T1000 (cell line): ENCODE results near the gene TUBE1.

ENCODE experiments used
- DNase-seq: peaks from one replicate; lab custom pipeline; 2025; ENCODE audit warnings: mixed read lengths; lab: John Stamatoyannopoulos, UW

The TUBE1 gene

GRCh38 chr6:112033791-112034615 lies 53.3 kb downstream of the TUBE1 start:
- DNase-seq: no peak

GRCh38 chr6:112032728-112033127 lies 54.6 kb downstream of the TUBE1 start:
- DNase-seq: no peak

GRCh38 chr6:112031960-112032359 lies 55.3 kb downstream of the TUBE1 start:
- DNase-seq: no peak

- no peak for DNase-seq
Observed at GRCh38 chr6:112030961-112031660, 56.2 kb downstream of the TUBE1 start.

GRCh38 chr6:112030206-112030960 lies 56.9 kb downstream of the TUBE1 start:
- no peak for DNase-seq

- no peak for DNase-seq
Observed at GRCh38 chr6:112029045-112029822, 58.0 kb downstream of the TUBE1 start.

- no peak for DNase-seq
Observed at GRCh38 chr6:112027942-112028674, 59.2 kb downstream of the TUBE1 start.

GRCh38 chr6:112026933-112027332 lies 60.3 kb downstream of the TUBE1 start:
- no peak for DNase-seq

- no peak for DNase-seq
Observed at GRCh38 chr6:112024464-112024863, 62.8 kb downstream of the TUBE1 start.

- DNase-seq: no peak
Observed at GRCh38 chr6:112022749-112023148, 64.5 kb downstream of the TUBE1 start.

GRCh38 chr6:112021691-112022310 lies 65.5 kb downstream of the TUBE1 start:
- DNase-seq: no peak
